Measurements from ENCODE around the gene ELF2.

ELF2 gene

GRCh38 chr4:139044291-139044690, 132.7 kb downstream of the ELF2 start:
- no peaks in the 10 kb centered on the region for H3K27me3 ChIP-seq
- DNase-seq: no peak
- intact Hi-C loops (cut with DNase I; ENCODE audit: low total_unique reads): no loop called here
- H3K27ac ChIP-seq: no peak overlapping the region
- no peak overlapping the region for H3K4me3 ChIP-seq
- peaks cover 11 to 43% (median 36%) of the 10 kb centered on the region in 3 donors for H3K36me3 ChIP-seq
- TF ChIP-seq CTCF (IDR thresholded peaks at IDR 0.05): no peak
- peaks cover 0 to 4% (median 0%) of the 10 kb centered on the region in 4 donors for H3K4me1 ChIP-seq
- no peaks in the 10 kb centered on the region for H3K9me3 ChIP-seq

GRCh38 chr4:139042981-139043460, 134.0 kb downstream of the ELF2 start:
- Histone ChIP-seq H3K36me3 (peaks cover 8 to 32% (median 27%) of the 10 kb centered on the region in 3 donors), H3K9me3 (no peaks in the 10 kb centered on the region), H3K4me3 (no peak overlapping the region), H3K4me1 (peaks cover 0 to 4% (median 0%) of the 10 kb centered on the region in 4 donors), H3K27me3 (no peaks in the 10 kb centered on the region), H3K27ac (no peak overlapping the region)
- no peak for DNase-seq
- intact Hi-C loops (cut with DNase I; ENCODE audit: low total_unique reads): no loop called here
- TF ChIP-seq CTCF (IDR thresholded peaks at IDR 0.05): no peak

GRCh38 chr4:139038874-139039443, 138.1 kb downstream of the ELF2 start:
- Histone ChIP-seq H3K4me3 (no peak overlapping the region), H3K27me3 (no peaks in the 10 kb centered on the region), H3K4me1 (peaks cover 0 to 6% (median 0%) of the 10 kb centered on the region in 4 donors), H3K9me3 (no peaks in the 10 kb centered on the region), H3K27ac (no peak overlapping the region), H3K36me3 (peaks cover 6 to 19% (median 12%) of the 10 kb centered on the region in 3 donors)
- DNase-seq: no peak
- no peak for TF ChIP-seq CTCF (IDR thresholded peaks at IDR 0.05)
- intact Hi-C loops (cut with DNase I; ENCODE audit: low total_unique reads): no loop called here

GRCh38 chr4:139036885-139037284, 140.1 kb downstream of the ELF2 start:
- Histone ChIP-seq H3K27me3 (no peaks in the 10 kb centered on the region), H3K27ac (no peak overlapping the region), H3K4me1 (peaks cover 0 to 6% (median 0%) of the 10 kb centered on the region in 4 donors), H3K9me3 (no peaks in the 10 kb centered on the region), H3K4me3 (no peak overlapping the region), H3K36me3 (peaks cover 3 to 9% (median 8%) of the 10 kb centered on the region in 3 donors)
- intact Hi-C loops (cut with DNase I; ENCODE audit: low total_unique reads): no loop called here
- no peak for DNase-seq
- TF ChIP-seq CTCF (IDR thresholded peaks at IDR 0.05): no peak

- H3K4me1 ChIP-seq: peaks cover 0 to 10% (median 0%) of the 10 kb centered on the region in 4 donors
- H3K36me3 ChIP-seq: peaks cover 3 to 9% (median 8%) of the 10 kb centered on the region in 3 donors
- H3K9me3 ChIP-seq: no peaks in the 10 kb centered on the region
- intact Hi-C loops (cut with DNase I; ENCODE audit: low total_unique reads): no loop called here
- no peak for TF ChIP-seq CTCF (IDR thresholded peaks at IDR 0.05)
- no peaks in the 10 kb centered on the region for H3K27me3 ChIP-seq
- no peak overlapping the region for H3K27ac ChIP-seq
- DNase-seq: no peak
- H3K4me3 ChIP-seq: no peak overlapping the region
These were observed 141.4 kb downstream of the ELF2 start for GRCh38 chr4:139035650-139036049.

Measured in tibial artery (tissue), 4 donors.